Measurements from ENCODE around the gene TKTL1. TPM values are rescaled to one million over a fixed set of nuclear protein-coding genes. Genes with fewer than 3 reads are reported as not detected.

TKTL1 gene
- total RNA-seq, 1 donor from 2014 or later = not detected

DNA sequence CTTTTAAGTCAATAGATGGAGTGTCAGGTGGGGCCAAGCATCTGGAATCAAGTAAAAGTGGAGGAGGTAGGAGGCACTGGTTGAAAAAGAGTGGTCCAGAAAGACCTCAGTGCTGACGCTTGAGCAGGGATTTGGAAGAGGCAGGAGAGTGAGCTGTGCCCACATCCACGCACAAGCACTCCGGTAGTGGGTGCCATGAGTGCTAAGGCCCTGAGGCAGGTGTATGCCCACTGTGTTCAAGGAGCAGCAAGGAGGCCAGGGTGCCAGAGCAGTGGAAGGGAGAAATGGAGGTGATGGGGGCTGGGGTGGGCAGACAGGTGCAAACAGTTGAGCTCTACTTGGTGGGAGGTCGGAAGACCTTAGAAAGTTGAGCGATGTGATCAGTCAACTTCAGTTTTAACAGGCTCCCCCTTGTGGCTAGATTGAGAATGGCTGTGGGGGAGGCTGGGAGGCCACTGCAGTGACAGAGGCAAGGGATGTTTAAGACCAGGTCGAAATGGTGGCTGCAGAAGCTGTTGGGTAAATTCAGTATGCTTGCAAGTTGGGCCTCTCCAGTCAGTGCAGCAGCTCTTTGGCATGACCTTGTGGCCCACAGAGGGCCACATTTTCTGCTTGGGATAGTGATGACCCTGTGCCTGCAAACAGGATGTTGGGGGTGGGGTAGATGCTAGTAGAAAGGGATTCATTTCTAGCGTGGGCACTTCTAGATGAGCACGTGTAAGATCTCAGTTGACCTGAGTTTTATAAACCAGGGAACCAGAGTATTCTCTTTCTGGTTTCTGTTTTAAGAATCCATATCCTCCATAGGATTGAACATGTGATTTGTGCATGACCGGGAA lies 12.7 kb downstream of the TKTL1 start:
- no peak overlapping the region for H3K4me3 ChIP-seq
- no peaks in the 10 kb centered on the region for H3K27me3 ChIP-seq
- H3K9me3 ChIP-seq (ENCODE audit: low read depth) = no peaks in the 10 kb centered on the region
- no peaks in the 10 kb centered on the region for H3K79me2 ChIP-seq (ENCODE audit: low read depth)
- H2AFZ ChIP-seq (replicated peaks) = no peak overlapping the region
- no peaks in the 10 kb centered on the region for H4K20me1 ChIP-seq (ENCODE audit: low read depth)
- H3K27me3 Mint-ChIP-seq (ENCODE audit: insufficient read depth, low read depth) = peaks cover 8% of the 10 kb centered on the region
- H3K36me3 Mint-ChIP-seq = no peaks in the 10 kb centered on the region
- peaks cover 18% of the 10 kb centered on the region for H3K4me1 ChIP-seq
- peaks cover 25% of the 10 kb centered on the region for H3K4me1 Mint-ChIP-seq
- H3K27ac ChIP-seq = no peak overlapping the region
- no peaks in the 10 kb centered on the region for H3K36me3 ChIP-seq
- H3K4me2 ChIP-seq = no peak overlapping the region
- H3K4me3 Mint-ChIP-seq = no peak overlapping the region
- H3K9ac ChIP-seq = no peak overlapping the region
- peaks cover 24% of the 10 kb centered on the region for H3K9me3 Mint-ChIP-seq
- peak; percentile 67 for DNase-seq (ENCODE audit: low spot score)
- H3K27ac Mint-ChIP-seq = no peak overlapping the region
- no peaks in the 10 kb centered on the region for H3F3A ChIP-seq (ENCODE audit: low read depth)
- no peak for TF ChIP-seq EZH2 (IDR thresholded peaks at IDR 0.05)
- no peak for TF ChIP-seq EZH2phosphoT487 (IDR thresholded peaks at IDR 0.05)
- TF ChIP-seq, protein P1, sequence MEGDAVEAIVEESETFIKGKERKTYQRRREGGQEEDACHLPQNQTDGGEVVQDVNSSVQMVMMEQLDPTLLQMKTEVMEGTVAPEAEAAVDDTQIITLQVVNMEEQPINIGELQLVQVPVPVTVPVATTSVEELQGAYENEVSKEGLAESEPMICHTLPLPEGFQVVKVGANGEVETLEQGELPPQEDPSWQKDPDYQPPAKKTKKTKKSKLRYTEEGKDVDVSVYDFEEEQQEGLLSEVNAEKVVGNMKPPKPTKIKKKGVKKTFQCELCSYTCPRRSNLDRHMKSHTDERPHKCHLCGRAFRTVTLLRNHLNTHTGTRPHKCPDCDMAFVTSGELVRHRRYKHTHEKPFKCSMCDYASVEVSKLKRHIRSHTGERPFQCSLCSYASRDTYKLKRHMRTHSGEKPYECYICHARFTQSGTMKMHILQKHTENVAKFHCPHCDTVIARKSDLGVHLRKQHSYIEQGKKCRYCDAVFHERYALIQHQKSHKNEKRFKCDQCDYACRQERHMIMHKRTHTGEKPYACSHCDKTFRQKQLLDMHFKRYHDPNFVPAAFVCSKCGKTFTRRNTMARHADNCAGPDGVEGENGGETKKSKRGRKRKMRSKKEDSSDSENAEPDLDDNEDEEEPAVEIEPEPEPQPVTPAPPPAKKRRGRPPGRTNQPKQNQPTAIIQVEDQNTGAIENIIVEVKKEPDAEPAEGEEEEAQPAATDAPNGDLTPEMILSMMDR (IDR thresholded peaks at IDR 0.05) = peak; percentile 67

DNA sequence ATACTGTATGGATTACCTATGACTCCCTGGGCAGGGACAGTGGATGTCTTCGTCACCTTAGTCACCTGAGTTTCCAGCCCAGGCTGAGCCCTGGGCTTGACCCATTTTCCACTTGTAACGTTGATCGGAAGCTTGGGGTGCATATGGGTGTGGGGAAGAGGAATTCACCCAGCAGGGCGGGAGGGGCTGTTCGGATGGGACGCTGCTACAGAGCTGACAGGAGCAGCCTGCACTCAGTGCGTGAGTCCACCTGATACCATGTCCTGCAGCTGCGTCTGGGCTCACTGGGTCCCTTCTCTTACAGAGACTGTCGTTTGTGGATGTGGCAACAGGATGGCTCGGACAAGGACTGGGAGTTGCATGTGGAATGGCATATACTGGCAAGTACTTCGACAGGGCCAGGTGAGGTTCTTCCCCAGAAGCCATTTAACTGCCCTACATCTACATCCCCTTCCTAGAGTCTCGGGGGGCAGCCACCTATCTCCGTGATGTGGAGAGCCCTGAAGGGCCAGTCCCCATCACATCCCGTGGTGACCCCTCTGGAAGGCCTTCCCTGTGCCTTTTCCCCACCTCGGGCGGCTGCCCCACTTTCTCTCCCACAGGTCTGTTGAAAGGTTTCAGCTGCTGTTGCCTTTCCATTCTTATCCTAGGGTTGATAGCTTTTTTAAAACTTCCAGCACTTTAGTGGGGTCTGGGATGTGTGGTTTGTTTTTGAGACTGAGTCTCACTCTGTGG lies 13.6 kb downstream of the TKTL1 start:
- Histone ChIP-seq H3K4me1 (peaks cover 11% of the 10 kb centered on the region), H2AFZ (replicated peaks) (no peak overlapping the region), H3K27me3 (no peaks in the 10 kb centered on the region), H3K9ac (no peak overlapping the region), H3K36me3 (no peaks in the 10 kb centered on the region), H3K9me3 (ENCODE audit: low read depth) (no peaks in the 10 kb centered on the region), H4K20me1 (ENCODE audit: low read depth) (no peaks in the 10 kb centered on the region), H3K79me2 (ENCODE audit: low read depth) (no peaks in the 10 kb centered on the region), H3K27ac (no peak overlapping the region), H3K4me3 (no peak overlapping the region), H3K4me2 (no peak overlapping the region), H3F3A (ENCODE audit: low read depth) (no peaks in the 10 kb centered on the region)
- H3K9me3 Mint-ChIP-seq = peaks cover 22% of the 10 kb centered on the region
- no peak for DNase-seq (ENCODE audit: low spot score)
- H3K4me1 Mint-ChIP-seq = peaks cover 18% of the 10 kb centered on the region
- no peaks in the 10 kb centered on the region for H3K36me3 Mint-ChIP-seq
- no peak overlapping the region for H3K27ac Mint-ChIP-seq
- TF ChIP-seq, protein P1 (IDR thresholded peaks at IDR 0.05) = no peak
- TF ChIP-seq EZH2 (IDR thresholded peaks at IDR 0.05) (no peak), EZH2phosphoT487 (IDR thresholded peaks at IDR 0.05) (no peak)
- no peak overlapping the region for H3K4me3 Mint-ChIP-seq
- H3K27me3 Mint-ChIP-seq (ENCODE audit: insufficient read depth, low read depth) = peaks cover 3% of the 10 kb centered on the region

DNA sequence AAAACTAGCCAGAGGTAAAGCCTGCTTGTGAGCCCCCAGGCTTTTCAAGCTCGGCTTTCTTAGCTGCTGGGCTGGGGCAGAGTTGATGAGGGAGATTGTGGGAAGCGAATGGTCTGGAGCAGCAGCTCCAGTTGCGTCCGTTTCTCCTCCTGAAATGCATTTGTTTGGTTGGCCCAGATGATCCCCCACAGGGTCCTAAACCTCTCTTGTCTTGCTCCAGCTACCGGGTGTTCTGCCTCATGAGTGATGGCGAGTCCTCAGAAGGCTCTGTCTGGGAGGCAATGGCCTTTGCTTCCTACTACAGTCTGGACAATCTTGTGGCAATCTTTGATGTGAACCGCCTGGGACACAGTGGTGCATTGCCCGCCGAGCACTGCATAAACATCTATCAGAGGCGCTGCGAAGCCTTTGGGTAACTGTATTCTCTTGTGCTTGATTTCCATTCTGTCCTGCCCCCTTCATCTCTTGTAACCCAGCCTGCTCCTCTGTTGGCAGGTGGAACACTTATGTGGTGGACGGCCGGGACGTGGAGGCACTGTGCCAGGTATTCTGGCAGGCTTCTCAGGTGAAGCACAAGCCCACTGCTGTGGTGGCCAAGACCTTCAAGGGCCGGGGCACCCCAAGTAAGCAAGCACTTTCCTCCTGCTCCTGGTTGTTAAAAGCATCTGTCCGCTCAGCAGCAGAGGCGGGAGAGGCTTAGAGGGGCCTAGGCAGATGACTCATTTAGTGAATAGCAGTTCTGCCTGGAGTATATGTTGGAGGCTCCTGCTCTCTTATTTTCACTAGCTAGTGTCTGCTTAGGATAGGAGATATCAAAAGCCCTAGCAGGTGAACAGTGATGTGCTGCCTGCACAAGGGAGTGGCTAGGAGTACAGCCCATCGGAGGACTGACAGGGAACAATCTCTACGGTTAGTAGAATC lies 15.3 kb downstream of the TKTL1 start:
- peaks cover 2% of the 10 kb centered on the region for H3K4me1 Mint-ChIP-seq
- H3K4me3 ChIP-seq = no peak overlapping the region
- peaks cover 15% of the 10 kb centered on the region for H3K9me3 Mint-ChIP-seq
- H3K27me3 ChIP-seq = no peaks in the 10 kb centered on the region
- H3K4me1 ChIP-seq = no peaks in the 10 kb centered on the region
- H3K4me2 ChIP-seq = no peak overlapping the region
- no peaks in the 10 kb centered on the region for H3K9me3 ChIP-seq (ENCODE audit: low read depth)
- no peaks in the 10 kb centered on the region for H3F3A ChIP-seq (ENCODE audit: low read depth)
- peak overlapping the region; percentile 16 for H3K27ac Mint-ChIP-seq
- H3K9ac ChIP-seq = no peak overlapping the region
- H2AFZ ChIP-seq (replicated peaks) = no peak overlapping the region
- no peak for TF ChIP-seq EZH2 (IDR thresholded peaks at IDR 0.05)
- no peak overlapping the region for H3K4me3 Mint-ChIP-seq
- no peak for DNase-seq (ENCODE audit: low spot score)
- no peak overlapping the region for H3K27ac ChIP-seq
- no peaks in the 10 kb centered on the region for H3K36me3 ChIP-seq
- no peaks in the 10 kb centered on the region for H3K27me3 Mint-ChIP-seq (ENCODE audit: insufficient read depth, low read depth)
- H3K79me2 ChIP-seq (ENCODE audit: low read depth) = no peaks in the 10 kb centered on the region
- no peaks in the 10 kb centered on the region for H4K20me1 ChIP-seq (ENCODE audit: low read depth)
- no peaks in the 10 kb centered on the region for H3K36me3 Mint-ChIP-seq

Data from neural progenitor cell (in vitro differentiated cells).